Activated CD4-positive, alpha-beta T cell treated with anti-CD3 and anti-CD28 coated beads for 48 hours (primary cell): ENCODE measurements around the gene NCK1.
"Not testable (repeated sequence)": the region's sequence is repeated elsewhere in the genome, so short reads cannot be mapped to it uniquely, and the experiment has no call there.

Source experiments
- DNase-seq: peaks from one replicate; pipeline ENCODE4 v3.0.0-alpha.2; 2020

Gene NCK1

DNA sequence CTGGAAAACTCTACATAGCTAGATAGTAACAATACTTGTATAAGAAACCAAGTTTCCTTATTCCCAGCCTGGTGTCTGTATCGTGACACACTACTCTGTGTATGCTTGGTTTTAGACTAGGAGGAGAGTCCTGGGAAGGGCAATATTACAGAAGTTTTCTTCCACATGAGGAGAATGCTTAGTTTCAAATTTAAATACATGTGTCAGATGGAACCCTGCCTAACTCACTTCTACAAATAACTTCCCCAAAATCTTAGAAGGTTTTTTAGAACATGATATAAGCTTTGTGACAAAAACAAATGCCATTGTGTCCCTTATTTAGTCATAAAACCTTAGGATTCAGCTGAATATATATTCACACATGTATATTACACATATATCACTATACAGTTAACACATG is 88.6 kb downstream of the NCK1 start:
- DNase-seq: no peak

DNA sequence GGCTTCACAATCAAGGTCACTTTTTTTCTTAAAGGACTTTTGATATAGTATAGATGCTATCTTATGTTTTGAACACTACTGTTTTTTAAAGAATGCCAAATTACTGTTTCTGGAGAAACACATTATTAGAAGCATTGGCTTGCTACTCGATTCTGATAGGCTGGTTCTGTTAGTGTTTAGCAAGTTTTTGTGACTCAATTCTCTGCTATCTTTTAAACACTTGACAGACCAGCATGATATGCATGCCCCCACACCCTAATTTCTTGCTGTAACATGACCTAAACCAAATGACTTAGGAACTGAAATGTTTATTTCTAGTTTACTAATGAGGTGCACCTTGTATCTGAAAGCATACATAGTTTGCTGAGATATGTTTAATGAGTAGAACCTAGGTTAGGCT is 90.3 kb downstream of the NCK1 start:
- no peak for DNase-seq

- no peak for DNase-seq
Measured at GRCh38 chr3:136954251-136954650, 92.2 kb downstream of the NCK1 start.

DNA sequence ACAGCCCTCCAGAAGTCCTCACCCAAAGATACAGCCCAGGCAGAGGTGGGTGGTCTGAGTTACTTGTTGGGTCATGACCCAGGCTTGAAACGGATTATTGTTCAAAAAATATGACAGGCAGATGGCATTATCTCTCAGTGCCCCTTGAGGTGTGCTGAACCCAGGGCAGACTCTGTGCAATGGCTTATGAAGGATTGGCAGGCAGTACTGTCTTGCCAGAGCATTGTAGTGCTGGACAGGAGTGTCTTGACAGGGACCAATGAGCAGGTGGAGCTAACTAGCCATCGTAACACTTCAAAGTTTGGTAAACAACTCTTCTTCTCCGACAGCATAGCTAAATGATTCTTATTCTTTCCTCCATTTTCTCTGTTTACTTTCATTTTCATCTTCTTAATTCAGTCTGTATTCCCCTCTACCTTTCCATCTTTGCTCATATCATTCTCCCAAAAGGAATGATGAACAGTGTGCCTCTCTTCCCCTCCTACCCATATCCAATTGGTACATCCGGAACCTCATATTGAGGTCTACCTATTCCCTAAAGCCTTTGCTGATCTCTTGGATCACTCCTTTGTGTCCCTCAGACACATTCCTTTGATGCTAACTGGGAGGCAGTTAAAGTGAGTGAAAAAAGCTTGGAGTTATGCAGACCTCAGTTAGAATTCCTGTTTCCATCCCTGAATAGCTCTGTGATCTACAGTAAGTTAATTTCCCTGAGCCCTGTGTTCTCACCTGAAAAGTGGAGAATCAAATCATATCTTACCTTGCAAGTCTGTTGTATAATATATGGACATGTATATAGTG is 93.2 kb downstream of the NCK1 start:
- DNase-seq: no peak

- no peak for DNase-seq
Measured at GRCh38 chr3:136955813-136956212, 93.8 kb downstream of the NCK1 start.

GRCh38 chr3:136956971-136957370 is 95.0 kb downstream of the NCK1 start:
- no peak for DNase-seq

DNA sequence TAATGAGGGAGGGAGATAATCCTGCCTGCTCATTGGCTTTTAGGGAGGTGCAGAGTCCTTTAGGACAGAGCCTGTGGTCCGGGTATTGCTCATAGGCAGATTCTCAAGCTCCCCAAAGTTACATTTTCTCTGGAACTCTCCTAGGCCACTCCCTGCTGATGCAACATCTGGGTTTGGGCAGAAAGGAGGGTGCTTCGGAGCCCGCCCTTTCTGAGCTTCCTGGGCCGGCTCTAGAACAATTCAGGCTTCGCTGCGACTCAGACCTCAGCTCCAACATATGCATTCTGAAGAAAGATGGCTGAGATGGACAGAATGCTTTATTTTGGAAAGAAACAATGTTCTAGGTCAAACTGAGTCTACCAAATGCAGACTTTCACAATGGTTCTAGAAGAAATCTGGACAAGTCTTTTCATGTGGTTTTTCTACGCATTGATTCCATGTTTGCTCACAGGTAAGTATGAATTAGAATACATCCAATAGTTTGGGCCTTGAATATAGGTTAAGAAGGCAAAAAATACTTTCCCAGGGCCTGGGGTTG is 95.8 kb downstream of the NCK1 start, which contains the start of gene IL20RB:
TSS of gene IL20RB (plus strand) at position 233 of the 538 bp plus-strand sequence. CDS start at position 364, 131 bp downstream.
- no peak for DNase-seq

- no peak for DNase-seq
Measured at GRCh38 chr3:136958939-136959338, 96.9 kb downstream of the NCK1 start.

GRCh38 chr3:136959599-136959998 is 97.6 kb downstream of the NCK1 start:
- no peak for DNase-seq

DNA sequence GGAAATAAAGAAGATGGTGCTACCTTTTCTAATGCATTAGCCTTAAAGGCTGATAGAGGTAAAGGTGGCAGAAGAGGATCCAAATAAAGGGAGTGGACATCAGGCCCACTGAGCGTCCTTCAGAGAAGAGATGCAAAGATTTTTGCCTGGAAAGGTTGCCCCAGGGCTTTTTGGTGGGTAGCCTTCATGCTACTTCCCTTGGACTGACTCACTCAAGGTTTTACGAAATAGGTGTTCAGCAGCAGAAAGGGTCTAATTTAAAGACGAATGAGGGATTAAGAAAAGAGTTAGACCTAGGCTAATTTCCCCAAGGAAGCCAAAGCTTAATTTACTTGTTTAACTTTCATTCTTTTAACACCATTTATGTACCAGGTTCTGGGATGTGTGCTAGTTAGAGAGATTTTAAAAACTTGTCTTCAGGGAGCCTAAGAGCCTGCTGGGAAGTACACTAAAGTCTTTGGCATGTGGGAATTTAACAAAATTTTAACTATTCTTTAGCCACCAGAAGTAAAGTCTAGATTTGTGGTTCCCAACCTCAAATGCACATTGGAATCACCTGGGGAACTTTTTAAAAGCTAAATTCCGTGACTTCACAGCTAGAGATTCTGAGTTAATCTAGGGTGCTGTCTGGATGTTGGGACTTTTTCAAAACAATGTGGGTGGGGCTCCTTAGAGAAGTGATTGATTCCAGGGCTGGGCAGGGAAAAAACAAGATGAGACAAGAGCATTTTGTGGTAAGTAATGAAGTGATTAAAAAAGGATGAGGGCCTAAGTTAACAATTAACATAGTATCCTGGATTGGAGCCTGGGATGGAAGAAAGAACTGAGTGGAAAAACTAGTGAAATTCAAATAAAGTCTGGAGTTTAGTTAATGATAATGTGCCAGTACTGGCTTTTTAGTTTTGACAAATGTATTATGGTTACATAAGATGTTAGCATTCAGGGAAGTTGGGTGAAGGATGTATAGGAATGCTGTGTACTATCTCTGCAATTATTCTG is 99.1 kb downstream of the NCK1 start:
- no peak for DNase-seq

DNA sequence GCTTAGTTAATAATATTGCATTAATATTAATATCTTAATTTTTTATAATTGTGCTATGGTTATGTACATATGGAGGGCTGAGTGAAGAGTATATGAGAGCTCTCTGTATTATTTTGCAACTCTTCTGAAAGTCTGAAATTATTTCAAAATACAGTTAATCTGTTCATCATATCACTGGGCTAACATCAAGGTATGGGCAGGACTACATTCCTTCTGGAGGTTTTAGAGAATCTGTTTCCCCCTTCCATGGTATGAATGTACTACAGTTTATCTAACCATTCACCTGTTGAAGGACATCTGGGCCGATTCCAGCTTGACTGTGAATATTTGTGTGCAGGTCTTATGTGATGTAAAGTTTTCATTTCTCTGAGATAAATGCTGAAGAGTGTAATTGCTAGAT is 100.9 kb downstream of the NCK1 start:
- no peak for DNase-seq

GRCh38 chr3:136969539-136969938 is 107.5 kb downstream of the NCK1 start:
- DNase-seq: not testable (repeated sequence)

DNA sequence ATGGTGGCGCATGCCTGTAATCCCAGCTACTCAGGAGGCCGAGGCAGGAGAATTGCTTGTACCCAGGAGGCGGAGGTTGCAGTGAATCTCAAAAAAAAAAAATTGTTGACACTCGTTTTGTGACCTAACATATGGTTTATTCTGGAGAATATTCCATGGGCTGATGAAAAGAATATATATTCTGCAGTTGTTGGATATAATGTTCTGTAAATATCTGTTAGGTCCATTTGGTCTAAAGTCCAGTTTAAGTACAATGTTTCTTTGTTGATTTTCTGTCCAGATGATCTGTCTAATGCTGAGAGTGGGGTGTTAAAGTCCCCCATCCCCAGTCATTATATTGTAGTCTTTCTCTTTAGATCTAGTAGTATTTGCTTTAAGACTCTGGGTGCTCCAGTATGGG is 111.3 kb downstream of the NCK1 start:
- DNase-seq: no peak

DNA sequence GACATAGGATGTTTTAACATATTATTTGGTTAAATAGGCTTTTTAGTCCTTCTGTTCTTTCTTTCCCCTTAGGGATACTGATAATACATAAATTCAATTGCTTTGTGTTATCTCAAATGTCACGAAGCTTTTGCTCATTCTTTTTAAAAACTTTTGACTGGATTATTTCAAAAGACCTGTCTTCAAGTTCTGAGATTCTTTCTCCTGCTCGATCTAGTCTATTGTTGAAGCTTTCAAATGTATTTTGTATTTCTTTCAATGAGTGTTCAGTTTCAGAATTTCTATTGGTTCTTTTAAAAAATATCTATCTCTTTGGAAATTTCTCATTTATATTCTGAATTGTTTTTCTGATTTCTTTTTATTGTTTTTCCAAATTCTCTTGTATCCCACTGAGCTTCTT is 112.7 kb downstream of the NCK1 start:
- no peak for DNase-seq

DNA sequence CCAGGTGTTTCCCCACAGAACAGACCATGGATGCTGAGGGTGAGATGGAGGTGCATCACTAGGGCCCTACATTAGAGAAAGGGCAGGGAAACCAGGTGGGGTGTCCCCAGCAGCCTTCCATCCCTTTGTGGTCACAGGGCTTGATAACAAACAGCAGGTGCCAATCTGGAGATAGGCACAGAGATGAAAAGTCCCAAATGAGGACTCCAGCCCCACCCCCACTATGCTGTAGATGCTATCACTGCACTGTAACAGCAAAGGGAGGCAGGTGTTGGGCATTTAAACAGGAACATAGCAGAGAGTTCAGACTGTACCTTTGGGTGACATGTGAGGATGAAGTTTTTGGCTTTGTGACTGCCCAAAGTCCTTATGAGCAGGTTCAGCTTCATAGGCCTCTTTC is 117.2 kb downstream of the NCK1 start:
- no peak for DNase-seq

- DNase-seq: no peak
Measured at GRCh38 chr3:136979684-136980083, 117.7 kb downstream of the NCK1 start.

DNA sequence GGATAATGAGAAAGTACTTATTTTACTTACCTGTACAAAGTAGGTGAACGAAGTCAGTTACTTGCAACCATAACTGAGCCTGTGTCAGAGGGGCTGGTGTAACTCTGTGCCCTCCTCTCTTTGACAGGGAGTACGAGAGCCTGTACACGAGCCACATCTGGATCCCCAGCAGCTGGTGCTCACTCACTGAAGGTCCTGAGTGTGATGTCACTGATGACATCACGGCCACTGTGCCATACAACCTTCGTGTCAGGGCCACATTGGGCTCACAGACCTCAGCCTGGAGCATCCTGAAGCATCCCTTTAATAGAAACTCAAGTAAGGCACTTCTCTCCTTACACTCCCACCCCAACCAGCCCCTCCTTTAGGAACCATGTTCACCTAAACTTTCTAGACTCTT is 120.0 kb downstream of the NCK1 start:
- DNase-seq: no peak

DNA sequence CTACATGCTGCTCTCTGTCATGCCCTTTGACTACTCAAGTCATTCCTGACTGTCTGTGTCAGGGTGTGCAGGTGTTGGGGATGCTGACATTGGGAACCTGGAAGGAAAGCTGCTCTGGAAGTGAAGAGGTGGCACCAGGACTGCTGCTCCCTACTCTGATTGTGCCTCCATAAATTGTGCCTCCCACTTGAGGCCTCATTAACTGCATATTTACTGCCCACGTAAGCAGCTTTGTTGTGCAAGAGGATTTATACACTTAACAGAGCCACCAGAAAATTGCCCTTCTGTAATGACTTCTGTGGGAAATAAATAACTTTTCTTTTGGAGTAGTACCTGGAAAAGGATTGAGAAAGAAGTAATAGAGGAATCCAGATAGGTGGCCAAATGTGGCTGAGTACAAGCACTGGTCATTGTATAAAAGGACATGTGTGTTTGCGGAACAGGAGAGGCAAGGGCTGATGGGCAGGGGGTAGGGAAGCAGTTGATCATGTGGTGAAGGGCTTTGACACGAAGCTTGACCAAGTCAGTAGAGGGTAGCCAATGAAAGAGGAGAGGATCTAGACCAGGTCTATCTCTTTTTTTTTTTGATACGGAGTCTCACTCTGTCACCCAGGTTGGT is 120.6 kb downstream of the NCK1 start:
- no peak for DNase-seq

- no peak for DNase-seq
Measured at GRCh38 chr3:136984837-136985236, 122.8 kb downstream of the NCK1 start.

- not testable (repeated sequence) for DNase-seq
Measured at GRCh38 chr3:136987398-136987980, 125.5 kb downstream of the NCK1 start.

DNA sequence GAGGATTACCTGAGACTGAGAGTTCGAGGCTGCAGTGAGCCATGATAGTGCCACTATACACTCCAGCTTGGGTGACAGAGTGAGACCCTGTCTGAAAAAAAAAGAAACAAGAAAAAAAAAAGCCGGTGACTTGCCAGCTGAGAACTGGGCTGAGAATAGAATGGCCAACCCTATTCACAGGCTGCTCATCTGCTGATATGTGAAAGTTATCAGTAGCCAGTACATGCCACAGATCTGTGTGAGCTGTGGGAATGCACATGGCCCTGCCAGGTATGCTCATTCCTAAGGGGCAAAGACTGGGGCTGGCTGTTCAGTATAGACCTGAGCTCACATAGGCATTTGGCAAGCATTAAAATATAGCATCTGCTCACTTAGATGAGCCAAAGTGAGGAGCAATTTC is 126.6 kb downstream of the NCK1 start:
- DNase-seq: no peak

DNA sequence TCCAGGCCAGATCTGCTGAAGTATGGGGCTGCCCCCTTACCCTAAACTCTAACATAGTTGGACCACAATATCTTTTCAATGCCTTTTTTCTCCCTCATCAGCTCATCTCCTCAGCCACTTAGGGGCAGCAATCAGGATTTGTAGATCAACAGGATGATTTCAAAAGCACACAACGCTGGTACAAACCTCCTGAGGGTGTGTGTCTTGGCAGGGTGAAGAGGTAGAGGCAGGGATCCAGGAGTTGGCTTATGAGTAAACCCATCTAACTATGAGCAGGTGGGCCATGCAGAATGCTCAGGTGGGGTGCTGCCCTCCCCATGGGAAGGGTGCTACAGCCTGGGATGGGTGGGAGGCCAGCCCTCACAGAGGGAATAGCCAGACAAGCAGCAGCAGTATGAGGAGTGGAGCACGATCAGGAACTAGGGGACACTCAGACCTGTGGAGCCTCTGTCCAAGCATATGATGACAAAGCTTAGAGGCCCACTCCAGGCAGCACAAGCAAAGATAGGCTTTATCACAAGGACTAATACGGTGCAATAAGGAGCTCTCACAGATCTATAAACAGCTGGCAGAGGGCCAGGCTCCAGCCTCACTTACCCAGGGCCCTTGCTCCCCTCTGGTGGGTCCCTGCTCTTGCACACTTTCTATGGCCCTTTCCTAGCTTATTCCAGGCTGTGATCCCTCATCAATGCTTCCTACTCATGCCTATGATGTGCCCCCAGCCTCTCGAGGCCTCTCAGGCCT is 127.9 kb downstream of the NCK1 start:
- no peak for DNase-seq
